Inflammatory macrophage (primary cell): ENCODE results near the gene MSGN1.

Experiments used
- DNase-seq, 2 donors: peaks; one replicate each; pipeline ENCODE4 v3.0.0-alpha.2; 2020 to 2022
- total RNA-seq, 18 experiments: gene quantifications; one replicate each; lab custom pipeline; 2026; ENCODE audit warnings: mixed read lengths in 6 of 18, inconsistent platforms in 2 of 18; lab: John Stamatoyannopoulos, UW

Gene MSGN1, protein sequence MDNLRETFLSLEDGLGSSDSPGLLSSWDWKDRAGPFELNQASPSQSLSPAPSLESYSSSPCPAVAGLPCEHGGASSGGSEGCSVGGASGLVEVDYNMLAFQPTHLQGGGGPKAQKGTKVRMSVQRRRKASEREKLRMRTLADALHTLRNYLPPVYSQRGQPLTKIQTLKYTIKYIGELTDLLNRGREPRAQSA
- total RNA-seq = 0 to 0.16 (median 0) reads per million in 18 experiments

DNA sequence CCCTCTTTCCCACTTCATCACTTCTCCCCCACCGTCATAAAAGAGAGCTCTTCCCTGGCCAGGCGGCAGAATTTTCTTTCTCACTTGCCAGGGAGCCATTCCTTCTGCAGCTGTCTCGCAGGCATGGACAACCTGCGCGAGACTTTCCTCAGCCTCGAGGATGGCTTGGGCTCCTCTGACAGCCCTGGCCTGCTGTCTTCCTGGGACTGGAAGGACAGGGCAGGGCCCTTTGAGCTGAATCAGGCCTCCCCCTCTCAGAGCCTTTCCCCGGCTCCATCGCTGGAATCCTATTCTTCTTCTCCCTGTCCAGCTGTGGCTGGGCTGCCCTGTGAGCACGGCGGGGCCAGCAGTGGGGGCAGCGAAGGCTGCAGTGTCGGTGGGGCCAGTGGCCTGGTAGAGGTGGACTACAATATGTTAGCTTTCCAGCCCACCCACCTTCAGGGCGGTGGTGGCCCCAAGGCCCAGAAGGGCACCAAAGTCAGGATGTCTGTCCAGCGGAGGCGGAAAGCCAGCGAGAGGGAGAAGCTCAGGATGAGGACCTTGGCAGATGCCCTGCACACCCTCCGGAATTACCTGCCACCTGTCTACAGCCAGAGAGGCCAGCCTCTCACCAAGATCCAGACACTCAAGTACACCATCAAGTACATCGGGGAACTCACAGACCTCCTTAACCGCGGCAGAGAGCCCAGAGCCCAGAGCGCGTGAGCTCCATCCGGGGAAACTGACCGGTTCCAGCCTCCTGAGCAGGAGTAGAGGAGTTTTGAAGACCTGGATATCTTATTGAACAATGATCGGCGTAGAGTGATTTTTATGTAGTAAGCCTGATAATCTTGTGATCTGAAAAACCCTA is at the start of gene MSGN1:
MSGN1 (plus strand) TSS at position 65 of the 850 bp plus-strand sequence; CDS start at position 124, 59 bp downstream.
- no peak for DNase-seq

DNA sequence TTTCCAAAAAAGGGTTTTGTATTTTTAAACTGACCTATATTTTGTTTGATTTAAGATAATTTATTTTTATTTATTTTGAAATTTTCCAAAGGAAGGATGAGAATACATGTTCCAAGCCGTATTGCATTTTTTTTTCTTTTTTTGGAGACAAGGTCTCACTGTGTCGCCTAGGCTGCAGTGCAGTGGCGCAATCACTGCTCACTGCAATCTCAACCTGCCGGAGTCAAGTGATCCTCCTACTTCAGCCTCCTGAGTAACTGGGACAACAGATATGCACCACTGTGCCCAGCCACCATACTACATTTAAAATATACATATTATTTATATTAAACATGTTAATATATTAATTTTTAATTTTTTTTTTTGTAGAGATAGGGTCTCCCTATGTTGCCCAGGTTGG is 47.4 kb upstream of the MSGN1 start:
- DNase-seq = no peak

DNA sequence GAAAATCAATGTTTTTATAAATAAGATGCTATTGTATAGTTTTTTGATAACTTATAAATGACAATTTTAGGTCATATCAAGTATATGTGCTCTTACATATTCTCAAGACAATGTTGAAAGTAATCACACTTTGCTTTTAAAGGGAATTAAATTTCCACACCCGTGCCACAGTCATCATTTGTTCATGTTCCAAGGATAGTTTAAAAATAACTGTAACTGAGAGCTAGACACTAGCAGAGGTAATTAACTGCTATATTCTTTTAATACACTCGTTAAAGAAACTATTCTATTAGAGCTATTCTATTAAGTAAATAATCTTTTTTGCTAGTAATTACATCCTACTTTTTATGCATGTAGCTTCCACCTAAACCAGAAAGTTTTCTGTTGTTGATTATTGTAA is 44.3 kb upstream of the MSGN1 start:
- no peak for DNase-seq

DNA sequence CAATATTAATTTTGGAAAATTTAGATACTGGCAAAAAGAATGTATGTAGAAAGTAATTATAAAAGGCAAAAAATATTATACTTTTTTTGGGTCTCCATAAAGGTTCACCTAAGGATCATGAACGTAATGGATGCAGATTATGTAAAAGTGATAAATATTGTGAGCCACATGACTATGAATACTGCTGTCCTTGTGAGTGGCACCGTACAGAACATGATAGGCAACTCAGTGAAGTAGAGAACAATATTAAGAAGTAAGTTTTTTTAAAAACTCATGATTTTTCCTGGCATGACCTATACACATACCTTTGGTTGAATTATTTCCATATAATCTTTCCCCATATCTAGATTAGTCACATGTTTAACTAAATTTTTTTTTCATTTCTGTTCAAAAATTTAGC is 43.7 kb upstream of the MSGN1 start:
- no peak for DNase-seq

DNA sequence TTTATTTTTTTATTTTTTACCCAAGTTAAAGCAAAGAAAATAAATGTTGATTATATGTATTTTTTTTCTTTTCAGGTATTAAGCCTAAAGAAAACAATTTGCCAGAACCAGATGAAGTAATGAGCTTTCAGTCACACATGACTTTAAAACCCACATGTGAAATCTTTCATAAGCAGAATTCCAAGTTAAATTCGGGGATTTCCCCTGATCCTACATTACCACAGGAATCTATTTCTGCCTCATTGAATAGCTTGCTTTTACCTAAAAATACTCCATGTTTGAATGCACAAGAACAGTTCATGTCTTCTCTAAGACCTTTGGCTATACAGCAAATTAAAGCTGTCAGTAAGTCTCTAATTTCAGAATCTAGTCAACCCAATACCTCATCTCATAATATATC is 35.7 kb upstream of the MSGN1 start:
- no peak for DNase-seq

DNA sequence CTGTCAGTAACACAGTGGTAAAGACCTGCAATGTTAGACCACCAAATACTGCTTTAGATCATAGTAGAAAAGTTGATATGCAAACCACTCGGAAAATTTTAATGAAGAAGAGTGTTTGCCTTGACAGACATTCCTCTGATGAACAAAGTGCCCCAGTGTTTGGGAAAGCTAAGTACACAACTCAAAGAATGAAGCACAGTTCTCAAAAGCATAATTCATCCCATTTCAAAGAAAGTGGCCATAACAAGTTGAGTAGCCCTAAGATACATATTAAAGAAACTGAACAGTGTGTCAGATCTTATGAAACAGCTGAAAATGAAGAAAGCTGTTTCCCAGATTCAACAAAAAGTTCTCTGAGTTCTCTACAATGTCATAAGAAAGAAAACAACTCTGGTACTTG is 34.8 kb upstream of the MSGN1 start:
- DNase-seq = no peak

DNA sequence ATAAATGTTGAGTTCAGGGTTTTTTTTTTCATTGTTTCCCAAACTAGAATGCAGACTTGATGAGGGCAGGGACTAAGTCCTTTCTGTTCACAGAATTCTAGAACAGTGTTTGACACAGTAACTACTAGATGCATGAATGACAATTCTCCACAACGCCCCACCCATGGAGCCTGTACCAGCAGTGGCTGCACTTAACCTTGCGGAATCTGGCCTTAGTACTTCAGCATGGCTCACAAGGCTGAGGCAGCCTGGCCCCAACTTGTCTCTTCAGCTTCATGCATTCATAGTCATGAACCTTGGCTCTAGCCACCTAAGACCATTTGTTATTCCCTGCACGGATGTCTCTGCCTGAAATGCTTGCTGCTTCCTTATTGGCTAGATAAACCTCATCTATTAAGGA is 29.5 kb upstream of the MSGN1 start:
- no peak for DNase-seq

DNA sequence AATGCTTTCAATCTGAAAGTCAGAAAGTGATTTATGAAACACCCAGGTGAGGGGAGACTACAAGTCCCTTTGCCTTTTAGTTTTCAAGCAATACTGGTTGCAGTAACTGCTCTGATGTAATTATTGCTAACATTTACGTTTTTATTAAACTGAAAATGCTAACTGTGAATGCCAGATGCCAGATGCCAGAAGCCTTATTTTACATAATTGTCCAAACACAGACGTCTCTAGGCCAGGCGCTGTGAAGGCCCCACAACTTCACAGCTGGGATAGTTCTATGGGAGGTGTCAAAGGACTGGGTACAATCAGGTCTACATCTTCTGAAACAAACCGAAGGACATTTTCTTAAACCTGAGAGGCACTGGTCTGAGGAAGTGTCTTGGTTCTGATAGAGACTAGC is 27.5 kb upstream of the MSGN1 start:
- no peak for DNase-seq

DNA sequence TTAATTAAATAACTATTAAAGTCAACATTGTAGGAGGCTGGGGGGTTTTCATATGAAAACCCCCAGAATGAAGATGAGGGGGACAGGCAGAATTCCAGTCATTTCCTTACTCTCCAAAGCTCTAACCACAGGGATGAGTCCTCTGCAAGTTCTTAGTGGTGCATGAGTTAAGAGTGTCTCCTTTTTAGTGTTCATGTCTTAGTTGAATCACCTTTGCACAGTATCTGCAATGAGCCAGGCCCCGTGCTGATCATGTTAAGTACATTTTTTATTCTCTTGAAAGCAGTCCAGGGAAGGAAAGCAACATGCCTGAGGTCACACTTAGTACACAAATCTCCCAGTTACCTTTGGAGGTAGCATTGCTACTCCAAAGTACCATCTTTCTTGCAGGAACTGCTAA is 25.7 kb upstream of the MSGN1 start:
- DNase-seq = no peak

DNA sequence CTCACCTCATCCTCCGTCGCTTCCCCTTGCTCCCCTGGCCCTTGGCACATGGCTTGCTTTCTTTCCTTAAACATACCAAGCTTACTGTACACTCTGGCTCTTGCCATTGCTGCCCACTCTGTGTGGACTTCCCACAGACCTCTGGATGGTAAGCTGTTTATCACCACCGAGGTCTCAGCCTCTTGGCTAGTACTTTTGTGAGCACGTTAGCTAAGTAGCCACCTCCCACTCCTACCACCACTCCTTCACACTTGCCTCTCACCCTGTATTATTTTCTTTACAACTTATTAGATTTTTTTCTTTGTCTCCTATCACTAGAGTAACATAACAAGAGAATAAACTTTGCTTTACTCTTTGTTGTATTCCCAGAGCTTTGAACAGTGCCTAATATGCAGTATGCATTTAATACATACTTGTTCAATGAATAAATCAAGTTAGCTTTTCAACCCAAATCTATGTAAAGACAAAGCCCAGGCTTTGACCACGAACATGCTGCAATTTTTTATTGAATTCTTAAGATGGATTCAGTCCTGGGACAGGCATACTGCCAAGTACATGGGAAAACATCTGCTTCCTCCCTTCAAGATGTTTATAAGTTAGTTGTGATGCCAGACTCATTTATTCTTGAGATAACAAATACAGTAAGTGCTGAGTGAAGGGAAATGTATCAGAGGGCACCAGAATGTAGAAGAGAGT is 25.0 kb upstream of the MSGN1 start:
- DNase-seq = no peak

DNA sequence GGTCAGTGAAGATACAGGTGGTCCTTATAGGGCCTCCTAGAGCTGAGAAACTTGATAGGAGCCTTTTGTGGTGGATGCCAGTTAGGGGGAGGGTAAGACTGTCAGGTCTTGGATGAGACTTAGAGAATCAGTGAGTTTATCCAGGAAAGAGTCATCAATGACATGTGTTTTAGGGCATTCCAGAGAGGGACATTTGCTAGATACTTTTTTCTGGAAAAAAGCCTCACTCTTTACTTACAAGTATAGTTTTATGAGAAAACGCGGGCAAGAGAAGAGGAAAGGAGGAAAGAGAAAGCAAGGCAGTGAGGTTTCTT is 24.5 kb upstream of the MSGN1 start:
- DNase-seq = no peak

DNA sequence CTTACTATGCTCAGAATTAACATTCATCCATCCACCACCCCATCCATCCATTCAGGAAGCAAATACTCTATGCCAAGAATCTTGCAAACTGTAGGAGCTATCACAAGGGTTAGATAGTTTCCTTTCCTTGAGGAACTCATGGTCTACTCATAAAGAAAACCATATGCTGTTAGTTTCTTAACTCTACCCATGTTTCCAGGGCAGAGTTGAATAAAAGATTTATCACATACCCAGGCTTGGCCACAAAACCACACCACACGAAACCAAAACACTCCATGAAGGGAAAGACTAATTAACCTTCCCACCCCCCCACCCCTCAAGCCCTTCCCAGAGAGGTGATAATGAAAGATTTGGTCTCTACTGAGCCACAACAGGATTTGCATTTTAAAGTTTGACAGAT is 23.7 kb upstream of the MSGN1 start:
- DNase-seq = no peak

DNA sequence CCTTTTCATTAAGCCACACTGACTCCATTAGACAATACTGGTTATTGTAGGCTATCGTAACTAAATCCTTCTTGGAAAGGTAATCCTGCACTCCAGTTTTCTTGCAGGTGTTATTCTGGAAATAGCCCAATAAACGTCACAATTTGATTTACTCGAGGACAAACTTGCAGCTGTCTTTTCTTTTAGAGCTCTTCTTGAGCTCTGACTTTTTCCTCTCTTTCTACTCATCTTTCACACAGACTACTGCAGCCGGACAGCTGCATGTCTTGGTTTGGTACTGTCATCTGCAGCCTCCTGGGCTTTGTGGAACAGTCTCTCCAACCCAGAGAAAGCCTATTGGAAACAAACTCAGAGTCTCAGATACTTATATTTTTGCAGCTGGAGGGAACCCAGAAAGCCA is 23.0 kb upstream of the MSGN1 start:
- no peak for DNase-seq

DNA sequence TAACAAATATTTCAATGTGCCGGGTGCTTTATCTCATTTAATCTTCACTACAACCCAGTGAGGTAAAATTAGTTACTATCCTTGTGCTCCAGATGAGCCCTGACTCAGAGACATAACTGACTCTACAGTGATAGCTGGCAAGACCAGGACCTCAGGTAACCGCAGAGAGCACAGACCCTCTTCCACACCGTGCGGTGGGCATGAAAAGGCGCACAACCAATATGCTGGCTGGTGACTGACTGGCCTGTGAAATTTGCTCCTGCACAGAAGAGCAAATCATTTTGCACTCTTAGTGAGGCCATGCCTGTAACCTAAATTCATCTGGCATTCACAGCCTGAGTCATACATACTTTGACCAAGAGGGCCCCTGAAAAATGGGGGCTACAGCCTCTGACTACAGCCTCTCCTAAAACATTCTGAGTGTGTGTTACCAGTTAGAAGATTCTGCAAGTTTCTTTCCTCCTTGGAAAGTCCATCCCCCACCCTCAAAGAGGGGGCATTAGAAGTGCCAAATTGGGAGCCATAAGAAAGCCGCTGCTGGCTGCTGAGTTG is 22.4 kb upstream of the MSGN1 start:
- DNase-seq = no peak

DNA sequence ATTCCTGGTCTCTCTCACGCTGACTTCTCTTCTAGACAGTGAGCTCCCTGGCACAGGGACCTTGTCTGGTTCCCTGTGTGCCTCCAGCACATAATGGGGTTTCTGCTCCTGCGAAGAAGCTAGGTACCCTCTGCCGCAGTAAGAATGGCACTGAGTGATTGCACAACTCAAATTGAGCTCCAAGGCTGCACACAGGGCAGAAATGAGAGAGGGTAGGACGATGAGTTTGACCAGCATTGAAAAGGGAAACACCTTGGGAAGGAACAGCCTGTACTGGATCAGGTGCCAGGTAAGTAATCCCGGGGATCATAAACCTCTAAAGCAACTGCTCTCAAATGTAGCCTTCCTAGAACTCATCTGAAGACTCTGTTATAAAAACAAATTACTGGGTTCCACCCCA is 21.0 kb upstream of the MSGN1 start:
- DNase-seq = no peak

DNA sequence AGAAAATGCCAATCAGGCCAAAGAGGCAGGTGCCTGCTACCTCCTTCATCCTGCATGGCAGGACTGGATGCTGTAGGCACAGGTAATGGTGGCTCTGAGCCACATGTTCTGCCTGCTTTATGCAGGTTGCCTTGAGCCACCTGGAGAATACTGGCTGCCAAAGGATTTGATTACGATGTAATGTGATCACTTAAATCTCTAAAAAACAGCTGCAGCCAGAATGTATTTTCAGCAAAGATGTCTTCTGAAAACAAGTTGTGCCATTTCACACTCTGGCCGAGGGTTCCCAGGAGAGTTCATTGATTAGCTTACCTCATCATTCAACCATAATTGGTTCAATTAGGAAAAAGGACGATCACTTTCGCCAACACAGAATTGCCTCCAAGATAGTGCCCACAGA is 17.9 kb upstream of the MSGN1 start:
- no peak for DNase-seq

DNA sequence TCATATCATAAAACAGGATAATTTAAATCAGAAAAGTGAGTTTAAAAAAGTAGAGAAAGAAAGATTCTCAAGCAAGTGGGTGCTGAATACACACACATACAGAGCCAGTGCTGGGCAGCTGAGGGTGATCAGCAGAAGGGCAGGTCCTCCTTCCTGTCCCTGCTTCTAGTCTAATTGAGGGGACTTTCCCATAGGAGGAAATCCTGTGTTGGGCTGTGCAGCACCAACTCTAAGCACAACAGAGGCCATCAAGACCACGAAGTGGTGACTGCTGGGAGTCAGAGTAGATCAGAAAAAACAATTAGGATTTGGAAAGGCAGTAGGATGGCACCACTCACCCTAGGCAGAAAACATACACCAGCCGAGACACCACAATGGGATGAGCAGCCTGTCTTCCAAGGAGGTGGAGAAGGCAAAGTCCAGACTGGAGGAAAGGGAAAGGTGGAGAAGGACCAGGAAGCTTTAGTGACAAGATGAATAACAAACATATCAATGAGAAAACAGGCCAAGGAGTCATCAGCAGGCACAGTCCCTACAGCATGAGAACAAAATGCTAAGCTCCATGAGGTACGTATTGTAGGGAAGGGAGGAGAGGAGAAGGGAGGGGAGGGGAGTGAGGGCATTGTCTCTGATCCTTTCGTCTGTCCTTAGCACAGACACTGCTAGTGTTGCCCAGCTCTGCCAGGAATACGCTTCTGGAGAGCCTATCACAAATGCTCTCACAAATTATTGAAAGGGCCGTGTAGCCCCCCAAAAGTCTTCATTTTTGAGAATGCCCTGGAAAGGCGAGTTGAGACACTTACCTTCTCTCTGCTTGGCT is 16.7 kb upstream of the MSGN1 start:
- no peak for DNase-seq

DNA sequence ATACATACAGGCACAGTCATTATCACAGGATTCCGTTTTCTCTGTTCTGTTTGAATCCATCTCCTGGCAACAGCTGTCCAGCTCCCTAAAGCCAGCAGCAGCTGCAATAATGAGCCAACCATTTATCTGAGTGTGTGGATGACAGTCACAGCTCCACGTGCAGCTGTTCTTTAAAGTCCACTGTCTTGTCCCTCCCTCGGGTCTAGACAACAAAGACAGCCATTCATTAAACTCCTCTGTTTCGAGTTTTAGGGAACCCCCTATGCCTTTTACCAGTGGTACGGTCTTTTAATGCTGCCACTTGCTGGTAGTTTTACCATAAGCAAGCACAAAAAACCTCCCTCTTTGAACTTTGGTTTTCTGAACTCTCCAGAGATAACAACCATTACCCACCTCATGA is 16.0 kb upstream of the MSGN1 start:
- DNase-seq = no peak

DNA sequence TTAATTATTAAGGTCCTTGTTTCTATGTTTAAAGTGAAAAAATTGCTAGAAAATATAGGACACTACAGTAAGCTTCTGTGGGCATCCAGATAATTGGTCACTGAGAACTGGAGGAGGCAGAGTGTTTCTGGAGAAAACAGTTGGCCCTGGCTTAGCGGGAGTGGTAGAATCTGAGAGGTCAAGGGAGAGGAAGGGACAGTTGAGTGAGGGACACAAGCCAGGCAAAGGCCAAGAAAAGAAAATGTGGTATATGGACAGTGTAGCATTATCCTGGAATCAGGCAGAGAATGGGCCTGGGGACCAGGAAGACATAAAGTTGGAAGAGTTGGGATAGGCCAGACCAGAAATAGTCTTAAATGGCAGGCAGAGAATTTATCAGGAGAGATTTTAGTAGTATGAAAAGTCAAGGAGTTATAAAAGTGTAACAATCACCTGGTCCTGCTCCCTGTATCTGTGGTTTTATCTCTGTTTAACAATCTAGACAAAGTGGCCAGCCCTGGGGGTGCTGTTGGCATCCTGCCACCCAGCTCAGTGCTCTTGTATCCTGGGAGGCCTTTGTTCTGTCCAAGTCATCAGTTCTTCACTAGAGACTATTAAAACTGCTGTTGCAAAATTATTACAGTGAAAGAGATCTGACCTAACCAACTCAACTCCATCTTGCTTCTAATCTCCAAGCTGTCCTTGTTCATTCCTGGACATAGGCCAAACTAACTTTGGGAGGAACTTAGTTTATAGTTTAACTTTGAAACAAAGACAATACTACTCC is 15.4 kb upstream of the MSGN1 start:
- no peak for DNase-seq

DNA sequence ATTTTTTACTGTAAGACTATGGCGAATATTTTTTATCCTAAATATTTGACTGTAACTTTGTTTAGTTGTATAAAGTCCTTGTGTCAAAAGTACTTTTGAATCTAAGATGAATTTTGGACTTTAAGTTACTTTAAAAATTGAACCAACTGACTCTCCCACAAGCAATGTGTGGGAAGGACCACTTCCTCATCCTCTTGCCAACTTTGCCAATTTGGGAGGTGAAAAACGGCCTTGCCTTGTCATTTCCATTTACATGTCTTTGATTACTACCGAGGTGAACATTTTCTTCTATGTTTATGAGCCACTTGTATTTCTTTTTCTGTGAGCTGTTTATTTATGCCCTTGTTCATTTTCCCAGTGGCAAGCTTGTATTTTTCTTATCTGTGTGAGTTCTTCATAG is 12.8 kb upstream of the MSGN1 start:
- DNase-seq = peak; percentile 70 to 81

DNA sequence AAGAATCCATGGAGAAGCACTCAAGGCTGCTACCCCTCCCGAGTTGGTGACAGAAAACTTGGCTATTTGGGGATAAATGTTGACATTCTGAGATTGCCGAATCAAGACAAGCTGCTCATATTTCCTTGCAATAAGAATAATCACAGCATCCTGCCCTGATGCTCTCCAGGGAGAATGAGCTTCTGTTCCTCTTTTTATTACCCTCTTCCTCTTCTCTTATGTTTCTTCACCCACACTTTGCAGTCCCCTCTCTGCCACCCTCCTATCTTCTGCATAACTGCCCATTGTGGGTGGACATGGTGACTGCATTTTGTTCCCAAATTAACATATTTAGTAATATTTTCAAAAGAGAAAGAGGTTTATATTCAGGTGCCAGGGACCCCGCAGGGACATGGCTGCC is 11.9 kb upstream of the MSGN1 start:
- peak; percentile 89 to 95 for DNase-seq

DNA sequence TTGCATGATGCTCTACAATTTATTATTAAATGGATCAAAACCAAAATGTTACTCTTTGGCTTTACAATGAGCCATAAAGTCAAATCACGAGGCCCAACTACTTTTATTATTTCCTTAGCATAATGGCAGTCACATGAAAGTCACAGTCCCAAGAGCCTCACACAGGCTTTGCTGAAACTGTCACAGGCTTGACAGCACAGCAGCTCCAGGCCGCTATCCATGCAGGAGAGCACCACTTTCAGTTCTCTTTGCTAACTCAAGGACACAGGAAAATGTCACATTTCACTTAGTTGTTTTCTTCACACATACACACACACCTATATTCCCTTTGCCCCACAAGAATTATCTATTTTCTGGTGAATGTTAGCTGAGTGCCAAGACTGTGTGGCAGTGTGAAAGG is 11.1 kb upstream of the MSGN1 start:
- peak; percentile 82 to 83 for DNase-seq
